GM18526 (cell line): Measurements from ENCODE around the gene RNF130.

ENCODE experiments used
- POLR2A ChIP-seq: IDR thresholded peaks from 3 replicates; pipeline ENCODE4 v1.6.1; 2011; ENCODE audit not compliant: insufficient read length; ENCODE audit errors: extremely low read depth

Gene RNF130

GRCh38 chr5:179913461-179913860 is 158.1 kb downstream of the RNF130 start:
- no peak for TF ChIP-seq POLR2A

- TF ChIP-seq POLR2A, result no peak
Measured at GRCh38 chr5:179912951-179913350, 158.6 kb downstream of the RNF130 start.

GRCh38 chr5:179912386-179912785 is 159.2 kb downstream of the RNF130 start:
- TF ChIP-seq POLR2A, result no peak

GRCh38 chr5:179909224-179909623 is 162.3 kb downstream of the RNF130 start:
- TF ChIP-seq POLR2A, result no peak

GRCh38 chr5:179908528-179908927 is 163.0 kb downstream of the RNF130 start:
- no peak for TF ChIP-seq POLR2A

GRCh38 chr5:179907556-179908324 is 163.8 kb downstream of the RNF130 start, which contains the start of gene TBC1D9B:
TSS of gene TBC1D9B (minus strand) at chr5:179907897. CDS start at chr5:179907821, 76 bp downstream.
- peak; percentile 66 for TF ChIP-seq POLR2A

GRCh38 chr5:179906795-179907555 is 164.6 kb downstream of the RNF130 start:
- no peak for TF ChIP-seq POLR2A

- TF ChIP-seq POLR2A, result no peak
Measured at GRCh38 chr5:179906294-179906794, 165.2 kb downstream of the RNF130 start.

- TF ChIP-seq POLR2A, result no peak
Measured at GRCh38 chr5:179905161-179905560, 166.4 kb downstream of the RNF130 start.
